HepG2 (cell line): ENCODE data around the gene PAXIP1.

Source experiments
- CHCHD3 ChIP-seq: sonication (generic); formaldehyde crosslinking; IDR thresholded peaks from 2 replicates; pipeline ENCODE4 v1.8.0; 2022; ENCODE audit warnings: mild to moderate bottlenecking, missing genetic modification reagents, moderate library complexity
- CTCF ChIP-seq: sonication (generic); formaldehyde crosslinking; IDR thresholded peaks from 2 replicates; pipeline ENCODE4 v1.5.0; 2020; ENCODE audit warnings: mild to moderate bottlenecking, missing genetic modification reagents, moderate library complexity
- ZNF264 ChIP-seq: sonication (generic); formaldehyde crosslinking; IDR thresholded peaks from 2 replicates; pipeline ENCODE4 v1.4.0; 2020; ENCODE audit warnings: missing genetic modification reagents
- ZNF775 ChIP-seq: sonication (generic); formaldehyde crosslinking; IDR thresholded peaks from 2 replicates; pipeline ENCODE4 v1.4.0; 2020; ENCODE audit warnings: missing genetic modification reagents, mild to moderate bottlenecking, moderate library complexity, borderline replicate concordance

- no peak for TF ChIP-seq CTCF
- no peak for TF ChIP-seq ZNF264 (CRISPR knock-in tag)
- TF ChIP-seq ZNF775 (CRISPR knock-in tag) = no peak
- TF ChIP-seq CHCHD3 = no peak
These were observed 84.7 kb downstream of the PAXIP1 start for GRCh38 chr7:154918266-154918665.
